ENCODE measurements around the gene SLC4A9.
A peak's percentile ranks its signal among the peaks of the same experiment; 100 is the strongest.

The SLC4A9 gene

GRCh38 chr5:140362875-140363630 lies 3.1 kb downstream of the SLC4A9 start (continued):
- TF ChIP-seq HOXD13 (CRISPR knock-in tag; IDR thresholded peaks at IDR 0.05; ENCODE audit: borderline replicate concordance) (no peak), ZNF184 (tag by site-specific recombination; IDR thresholded peaks at IDR 0.05) (no peak), ZBTB10 (tag by site-specific recombination; IDR thresholded peaks at IDR 0.05) (0 out of 2 replicates have a peak, but pooled peaks have one; percentile 40), ZIC2 (tag by site-specific recombination; IDR thresholded peaks at IDR 0.05) (peak; percentile 72), ZNF341 (tag by site-specific recombination; IDR thresholded peaks at IDR 0.05; ENCODE audit: low read depth) (0 out of 2 replicates have a peak, but pooled peaks have one; percentile 11), KLF16 (tag by site-specific recombination; IDR thresholded peaks at IDR 0.05) (no peak), ZNF501 (tag by site-specific recombination; IDR thresholded peaks at IDR 0.05) (peak; percentile 76), ZBTB20 (tag by site-specific recombination; IDR thresholded peaks at IDR 0.05) (peak; percentile 90), ZNF350 (tag by site-specific recombination; IDR thresholded peaks at IDR 0.05) (no peak), KLF9 (tag by site-specific recombination; IDR thresholded peaks at IDR 0.05; ENCODE audit: low read depth) (no peak), ZNF433 (tag by site-specific recombination; IDR thresholded peaks at IDR 0.05; ENCODE audit: low read depth) (no peak), ZNF16 (tag by site-specific recombination; IDR thresholded peaks at IDR 0.05; ENCODE audit: low read depth) (no peak), ZFP37 (tag by site-specific recombination; IDR thresholded peaks at IDR 0.05) (0 out of 2 replicates have a peak, but pooled peaks have one; percentile 49), ZNF785 (tag by site-specific recombination; IDR thresholded peaks at IDR 0.05) (no peak), ZNF366 (tag by site-specific recombination; conservative IDR thresholded peaks at IDR 0.05) (peak; percentile 49), GLIS1 (tag by site-specific recombination; IDR thresholded peaks at IDR 0.05) (peak; percentile 47), PRDM10 (tag by site-specific recombination; IDR thresholded peaks at IDR 0.05) (no peak), ZEB2 (tag by site-specific recombination; IDR thresholded peaks at IDR 0.05) (peak; percentile 67), YY1 (tag by site-specific recombination; IDR thresholded peaks at IDR 0.05) (0 out of 2 replicates have a peak, but pooled peaks have one; percentile 22), ZNF292 (tag by site-specific recombination; IDR thresholded peaks at IDR 0.05; ENCODE audit: borderline replicate concordance, low read depth) (no peak), ZNF2 (tag by site-specific recombination; IDR thresholded peaks at IDR 0.05) (peak; percentile 96), ZNF175 (tag by site-specific recombination; IDR thresholded peaks at IDR 0.05) (no peak), PBX3 (CRISPR knock-in tag; IDR thresholded peaks at IDR 0.05) (0 out of 2 replicates have a peak, but pooled peaks have one; percentile 47), ZNF654 (tag by site-specific recombination; IDR thresholded peaks at IDR 0.05; ENCODE audit: low read depth) (peak; percentile 45), ZNF692 (tag by site-specific recombination; IDR thresholded peaks at IDR 0.05) (peak; percentile 37; the same call in 1 of the 2 replicates), ZNF214 (tag by site-specific recombination; IDR thresholded peaks at IDR 0.05; ENCODE audit: borderline replicate concordance) (no peak)
